MCF 10A (cell line): ENCODE results near the gene SRRM2. TPM values are rescaled to one million over a fixed set of nuclear protein-coding genes. Genes with fewer than 3 reads are reported as not detected.

Source experiments
- BruUV-seq: library from RNA; stranded (reverse); fragments of 400-500 nt; replicated peaks from 2 replicates; lab custom pipeline; 2021; lab: Mats Ljungman, UMichigan
- CTCF ChIA-PET: fragments of 300-600 bp; sonication (Branson Sonifier 250); formaldehyde crosslinking; extraction: SDS; loops from one replicate; lab custom pipeline; 2021; ENCODE audit warnings: antibody characterized with exemption, inconsistent platforms; lab: Yijun Ruan, JAX
- POLR2A ChIA-PET: fragments of 300-600, 350-650 bp; sonication (Branson Sonifier 250); formaldehyde crosslinking; extraction: SDS; loops from one replicate; lab custom pipeline; 2020; ENCODE audit warnings: antibody characterized with exemption, inconsistent platforms; lab: Yijun Ruan, JAX
- DNase-seq: peaks from one replicate; pipeline ENCODE4 v3.0.0-alpha.2; 2018; ENCODE audit not compliant: unreplicated experiment
- H3K27ac Mint-ChIP-seq: one replicate; pipeline ENCODE4 v1.8.0; 2022; ENCODE audit warnings: mild to moderate bottlenecking, low read depth, mixed read lengths; ENCODE audit not compliant: unreplicated experiment
- H3K27me3 Mint-ChIP-seq: one replicate; pipeline ENCODE4 v1.8.0; 2022; ENCODE audit warnings: mixed read lengths; ENCODE audit not compliant: insufficient read depth, unreplicated experiment
- H3K36me3 Mint-ChIP-seq: one replicate; pipeline ENCODE4 v1.8.0; 2022; ENCODE audit warnings: mild to moderate bottlenecking, moderate library complexity, mixed read lengths; ENCODE audit not compliant: insufficient read depth, unreplicated experiment
- H3K4me1 Mint-ChIP-seq: one replicate; pipeline ENCODE4 v1.8.0; 2022; ENCODE audit warnings: mixed read lengths; ENCODE audit not compliant: insufficient read depth, unreplicated experiment
- H3K4me3 Mint-ChIP-seq: one replicate; pipeline ENCODE4 v1.8.0; 2022; ENCODE audit warnings: mild to moderate bottlenecking, moderate library complexity, mixed read lengths; ENCODE audit not compliant: unreplicated experiment
- H3K9me3 Mint-ChIP-seq: one replicate; pipeline ENCODE4 v1.8.0; 2022; ENCODE audit warnings: mixed read lengths; ENCODE audit not compliant: unreplicated experiment
- CTCF ChIP-seq: fragments of 200-600 bp; IDR thresholded peaks from one replicate; pipeline ENCODE4 v1.8.0; 2022; ENCODE audit warnings: antibody characterized with exemption, mild to moderate bottlenecking; ENCODE audit not compliant: unreplicated experiment
- intact Hi-C: fragments of 100-400 bp; cut with micrococcal nuclease; formaldehyde crosslinking; loops from 2 replicates; pipeline ENCODE4 v1.14.1; 2022
- total RNA-seq: library from RNA; stranded (reverse); gene quantifications from 2 replicates; pipeline ENCODE4 v1.2.3, GENCODE V29; 2022

Gene SRRM2
- total RNA-seq, 1 experiment from 2014 or later: 779 TPM

- no peak for TF ChIP-seq CTCF
- H3K36me3 Mint-ChIP-seq: no peaks in the 10 kb centered on the region
- peaks cover 41% of the 10 kb centered on the region for H3K27me3 Mint-ChIP-seq
- no peak for DNase-seq
- H3K27ac Mint-ChIP-seq: no peak overlapping the region
- ChIA-PET CTCF (no interaction called here), POLR2A (no interaction called here)
- BruUV-seq: no TSS peak
- no peaks in the 10 kb centered on the region for H3K9me3 Mint-ChIP-seq
- intact Hi-C loops: no loop called here
- H3K4me1 Mint-ChIP-seq: no peaks in the 10 kb centered on the region
- H3K4me3 Mint-ChIP-seq: no peak overlapping the region
These were observed 56.8 kb downstream of the SRRM2 start for GRCh38 chr16:2809149-2809760.

- no peak overlapping the region for H3K27ac Mint-ChIP-seq
- BruUV-seq: no TSS peak
- H3K4me3 Mint-ChIP-seq: no peak overlapping the region
- CTCF ChIA-PET: interaction anchor here (0.6 to 1.6 kb wide), 3 partner anchors 13 to 573 kb away, joined by 3 to 4 read pairs (median 3); no protein-coding TSS in a partner anchor
- POLR2A ChIA-PET: interaction anchor here (0.6 kb wide), 1 partner anchor 16 kb away, joined by 3 read pairs; no protein-coding TSS in a partner anchor
- TF ChIP-seq CTCF: no peak
- intact Hi-C loops: no loop called here
- peaks cover 31% of the 10 kb centered on the region for H3K27me3 Mint-ChIP-seq
- no peaks in the 10 kb centered on the region for H3K4me1 Mint-ChIP-seq
- peaks cover 5% of the 10 kb centered on the region for H3K36me3 Mint-ChIP-seq
- no peak for DNase-seq
- H3K9me3 Mint-ChIP-seq: no peaks in the 10 kb centered on the region
These were observed 58.2 kb downstream of the SRRM2 start for GRCh38 chr16:2810651-2811050.

- Mint-ChIP-seq H3K27me3 (peaks cover 28% of the 10 kb centered on the region), H3K27ac (no peak overlapping the region), H3K4me1 (no peaks in the 10 kb centered on the region), H3K9me3 (no peaks in the 10 kb centered on the region), H3K36me3 (peaks cover 5% of the 10 kb centered on the region), H3K4me3 (no peak overlapping the region)
- no TSS peak for BruUV-seq
- POLR2A ChIA-PET: interaction anchor here (0.6 to 1.1 kb wide), 3 partner anchors 9 to 71 kb away, joined by 3 to 4 read pairs (median 3); partner anchors contain the start of gene FLYWCH2
- DNase-seq: no peak
- intact Hi-C loops: no loop called here
- no peak for TF ChIP-seq CTCF
- CTCF ChIA-PET: interaction anchor here (1.6 to 2.1 kb wide), 2 partner anchors 12 to 56 kb away, joined by 4 to 7 read pairs; no protein-coding TSS in a partner anchor
These were observed 59.4 kb downstream of the SRRM2 start for GRCh38 chr16:2811703-2812471.

- TF ChIP-seq CTCF: no peak
- DNase-seq: no peak
- Mint-ChIP-seq H3K4me1 (no peaks in the 10 kb centered on the region), H3K9me3 (no peaks in the 10 kb centered on the region), H3K36me3 (peaks cover 5% of the 10 kb centered on the region), H3K27me3 (peaks cover 16% of the 10 kb centered on the region), H3K27ac (no peak overlapping the region), H3K4me3 (no peak overlapping the region)
- no TSS peak for BruUV-seq
- ChIA-PET CTCF (no interaction called here), POLR2A (no interaction called here)
- intact Hi-C loops: no loop called here
These were observed 61.4 kb downstream of the SRRM2 start for GRCh38 chr16:2813771-2814221.
